Ishikawa (cell line): Measurements from ENCODE around the gene MAGI2.

Experiments used
- CEBPB ChIP-seq: IDR thresholded peaks from 2 replicates; pipeline ENCODE4 v1.6.1; 2012
- CREB1 ChIP-seq: IDR thresholded peaks from 2 replicates; pipeline ENCODE4 v1.6.1; 2012; ENCODE audit warnings: low read depth
- EGR1 ChIP-seq: IDR thresholded peaks from 2 replicates; pipeline ENCODE4 v1.6.1; 2012
- EP300 ChIP-seq: IDR thresholded peaks from 2 replicates; pipeline ENCODE4 v1.6.1; 2012; ENCODE audit warnings: borderline replicate concordance
- FOXM1 ChIP-seq: IDR thresholded peaks from 2 replicates; pipeline ENCODE4 v1.6.1; 2012; ENCODE audit warnings: low read depth, borderline replicate concordance
- NFIC ChIP-seq: IDR thresholded peaks from 2 replicates; pipeline ENCODE4 v1.6.1; 2012
- RAD21 ChIP-seq: IDR thresholded peaks from 2 replicates; pipeline ENCODE4 v1.6.1; 2012; ENCODE audit warnings: low read depth
- TAF1 ChIP-seq: IDR thresholded peaks from 2 replicates; pipeline ENCODE4 v1.6.1; 2012; ENCODE audit warnings: low read depth, mild to moderate bottlenecking
- TCF12 ChIP-seq: IDR thresholded peaks from 2 replicates; pipeline ENCODE4 v1.6.1; 2012; ENCODE audit warnings: low read depth
- TEAD4 ChIP-seq: IDR thresholded peaks from 2 replicates; pipeline ENCODE4 v1.6.1; 2012
- YY1 ChIP-seq: IDR thresholded peaks from 2 replicates; pipeline ENCODE4 v1.6.1; 2012; ENCODE audit warnings: low read depth
- ZBTB7A ChIP-seq: IDR thresholded peaks from 2 replicates; pipeline ENCODE4 v1.6.1; 2012; ENCODE audit warnings: low read depth
- TF ChIP-seq, protein P1 (sequence below): IDR thresholded peaks from 2 replicates; pipeline ENCODE4 v1.6.1; 2012; ENCODE audit warnings: low read depth, mild to moderate bottlenecking
- TF ChIP-seq, protein P2 (sequence below): IDR thresholded peaks from 2 replicates; pipeline ENCODE4 v1.6.1; 2012
- TF ChIP-seq, protein P3 (sequence below): IDR thresholded peaks from 2 replicates; pipeline ENCODE4 v1.6.1; 2012

The MAGI2 gene

GRCh38 chr7:78346827-78347226 lies 1106.6 kb downstream of the MAGI2 start:
- TF ChIP-seq RAD21 (no peak), EP300 (no peak), TCF12 (no peak), NFIC (no peak), EGR1 (no peak), YY1 (no peak), TAF1 (no peak), CEBPB (no peak), CREB1 (no peak), TEAD4 (no peak), ZBTB7A (no peak), FOXM1 (no peak)
- TF ChIP-seq, protein P1, sequence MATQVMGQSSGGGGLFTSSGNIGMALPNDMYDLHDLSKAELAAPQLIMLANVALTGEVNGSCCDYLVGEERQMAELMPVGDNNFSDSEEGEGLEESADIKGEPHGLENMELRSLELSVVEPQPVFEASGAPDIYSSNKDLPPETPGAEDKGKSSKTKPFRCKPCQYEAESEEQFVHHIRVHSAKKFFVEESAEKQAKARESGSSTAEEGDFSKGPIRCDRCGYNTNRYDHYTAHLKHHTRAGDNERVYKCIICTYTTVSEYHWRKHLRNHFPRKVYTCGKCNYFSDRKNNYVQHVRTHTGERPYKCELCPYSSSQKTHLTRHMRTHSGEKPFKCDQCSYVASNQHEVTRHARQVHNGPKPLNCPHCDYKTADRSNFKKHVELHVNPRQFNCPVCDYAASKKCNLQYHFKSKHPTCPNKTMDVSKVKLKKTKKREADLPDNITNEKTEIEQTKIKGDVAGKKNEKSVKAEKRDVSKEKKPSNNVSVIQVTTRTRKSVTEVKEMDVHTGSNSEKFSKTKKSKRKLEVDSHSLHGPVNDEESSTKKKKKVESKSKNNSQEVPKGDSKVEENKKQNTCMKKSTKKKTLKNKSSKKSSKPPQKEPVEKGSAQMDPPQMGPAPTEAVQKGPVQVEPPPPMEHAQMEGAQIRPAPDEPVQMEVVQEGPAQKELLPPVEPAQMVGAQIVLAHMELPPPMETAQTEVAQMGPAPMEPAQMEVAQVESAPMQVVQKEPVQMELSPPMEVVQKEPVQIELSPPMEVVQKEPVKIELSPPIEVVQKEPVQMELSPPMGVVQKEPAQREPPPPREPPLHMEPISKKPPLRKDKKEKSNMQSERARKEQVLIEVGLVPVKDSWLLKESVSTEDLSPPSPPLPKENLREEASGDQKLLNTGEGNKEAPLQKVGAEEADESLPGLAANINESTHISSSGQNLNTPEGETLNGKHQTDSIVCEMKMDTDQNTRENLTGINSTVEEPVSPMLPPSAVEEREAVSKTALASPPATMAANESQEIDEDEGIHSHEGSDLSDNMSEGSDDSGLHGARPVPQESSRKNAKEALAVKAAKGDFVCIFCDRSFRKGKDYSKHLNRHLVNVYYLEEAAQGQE = no peak
- TF ChIP-seq, protein P2, sequence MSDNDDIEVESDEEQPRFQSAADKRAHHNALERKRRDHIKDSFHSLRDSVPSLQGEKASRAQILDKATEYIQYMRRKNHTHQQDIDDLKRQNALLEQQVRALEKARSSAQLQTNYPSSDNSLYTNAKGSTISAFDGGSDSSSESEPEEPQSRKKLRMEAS = no peak

GRCh38 chr7:78345979-78346378 lies 1107.5 kb downstream of the MAGI2 start:
- TF ChIP-seq TAF1 (no peak), TEAD4 (no peak), YY1 (no peak), EGR1 (no peak), ZBTB7A (no peak), RAD21 (no peak), TCF12 (no peak), CREB1 (no peak), FOXM1 (no peak), EP300 (no peak)
- TF ChIP-seq, protein P3, sequence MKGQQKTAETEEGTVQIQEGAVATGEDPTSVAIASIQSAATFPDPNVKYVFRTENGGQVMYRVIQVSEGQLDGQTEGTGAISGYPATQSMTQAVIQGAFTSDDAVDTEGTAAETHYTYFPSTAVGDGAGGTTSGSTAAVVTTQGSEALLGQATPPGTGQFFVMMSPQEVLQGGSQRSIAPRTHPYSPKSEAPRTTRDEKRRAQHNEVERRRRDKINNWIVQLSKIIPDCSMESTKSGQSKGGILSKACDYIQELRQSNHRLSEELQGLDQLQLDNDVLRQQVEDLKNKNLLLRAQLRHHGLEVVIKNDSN = no peak
- TF ChIP-seq, protein P2 = no peak
- TF ChIP-seq, protein P1 = no peak

DNA sequence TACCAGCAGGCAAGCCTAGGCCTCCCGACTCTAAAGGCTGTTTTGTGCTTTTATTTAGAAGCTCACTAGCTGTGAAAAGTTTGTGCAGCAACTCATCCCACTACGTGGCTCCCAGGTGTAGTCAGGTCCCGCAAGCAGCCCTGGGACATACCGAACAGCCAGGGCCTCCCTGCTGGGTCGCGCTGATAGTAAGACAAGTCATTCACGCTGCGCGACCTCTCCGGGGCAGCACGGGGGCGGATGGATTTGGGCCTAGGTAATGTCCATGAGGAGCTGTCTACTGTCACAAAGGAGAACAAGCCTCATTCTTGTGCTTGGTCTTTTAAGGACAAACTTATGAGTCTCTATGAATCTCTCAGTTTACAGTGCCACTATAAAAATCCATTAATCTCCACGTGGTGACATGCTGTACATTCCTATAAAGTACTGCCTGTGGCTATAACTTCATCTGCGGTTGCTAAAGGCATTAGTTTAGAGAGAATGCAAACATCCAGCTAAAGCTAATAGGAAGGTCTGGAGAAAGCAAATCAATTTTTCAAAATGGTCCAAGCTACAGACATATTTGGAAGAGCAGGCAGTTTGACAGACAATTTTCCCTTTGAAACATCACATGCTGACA lies 1108.1 kb downstream of the MAGI2 start:
- TF ChIP-seq FOXM1 = no peak
- no peak for TF ChIP-seq YY1
- TF ChIP-seq EP300 = no peak
- no peak for TF ChIP-seq TEAD4
- TF ChIP-seq CREB1 = no peak
- no peak for TF ChIP-seq TCF12
- TF ChIP-seq EGR1 = no peak
- TF ChIP-seq, protein P2 = no peak
- TF ChIP-seq RAD21 = no peak

DNA sequence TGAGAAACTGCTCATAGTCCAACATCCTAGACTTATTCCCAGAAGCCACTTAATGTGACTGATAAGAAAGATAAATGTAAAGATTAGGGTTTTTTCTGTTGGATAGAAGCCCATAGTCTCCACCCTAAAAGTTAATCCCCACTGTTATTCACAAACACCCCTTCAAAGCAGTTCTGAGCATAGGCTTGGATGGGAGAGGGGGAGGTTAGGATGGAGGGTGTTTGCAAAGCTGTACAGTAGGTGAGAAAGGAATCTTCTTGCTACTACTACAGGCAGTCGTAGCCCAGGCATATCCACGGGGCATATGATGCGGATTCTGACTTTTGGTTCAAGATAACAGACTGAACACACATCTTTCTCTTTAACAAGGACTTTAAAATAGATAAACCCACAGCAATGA lies 1119.0 kb downstream of the MAGI2 start:
- no peak for TF ChIP-seq EP300
- TF ChIP-seq, protein P2 = no peak
- no peak for TF ChIP-seq CEBPB
- no peak for TF ChIP-seq TCF12
- TF ChIP-seq CREB1 = no peak
- TF ChIP-seq YY1 = no peak
- TF ChIP-seq TAF1 = no peak
- TF ChIP-seq, protein P1 = no peak
- TF ChIP-seq TEAD4 = no peak
- no peak for TF ChIP-seq RAD21
- no peak for TF ChIP-seq EGR1
- TF ChIP-seq NFIC = no peak
- TF ChIP-seq, protein P3 = no peak
- TF ChIP-seq ZBTB7A = no peak
- no peak for TF ChIP-seq FOXM1
